Right atrium auricular region (tissue), 2 donors: ENCODE results near the gene R3HCC1L. TPM values are rescaled to one million over a fixed set of nuclear protein-coding genes. Genes with fewer than 3 reads are reported as not detected.

Experiments used
- DNase-seq: peaks from one replicate; pipeline ENCODE4 v3.0.0-alpha.2; 2019; ENCODE audit warnings: low spot score
- H3K27ac ChIP-seq, 2 donors: fragments of 200-600 bp; sonication (generic); 1 replicate in 1 of 2; 2 replicates in 1 of 2; pipeline ENCODE4 v1.5.1; 2016 to 2019
- H3K27me3 ChIP-seq, 2 donors: fragments of 200-600 bp; sonication (generic); one replicate each; pipeline versions ENCODE4 v1.5.1 to v1.6.0; 2017 to 2019
- H3K36me3 ChIP-seq: fragments of 200-600 bp; sonication (generic); one replicate; pipeline ENCODE4 v1.5.1; 2016
- H3K4me1 ChIP-seq, 2 donors: fragments of 200-600 bp; sonication (generic); one replicate each; pipeline versions ENCODE4 v1.5.1 to v1.6.0; 2017 to 2019
- H3K4me3 ChIP-seq, 2 donors: fragments of 200-600 bp; sonication (generic); 1 replicate in 1 of 2; 2 replicates in 1 of 2; pipeline ENCODE4 v1.5.1; 2017 to 2019; ENCODE audit warnings: mild to moderate bottlenecking in 1 of 2, moderate library complexity in 1 of 2
- H3K9me3 ChIP-seq, 2 donors: fragments of 200-600 bp; sonication (generic); one replicate each; pipeline ENCODE4 v1.5.1; 2019
- total RNA-seq, 2 donors: library from RNA; depleted of rRNA; stranded (reverse); fragments of >200 nt; gene quantifications; one replicate each; pipeline ENCODE4 v1.1.0, GENCODE V29; 2016
- TF ChIP-seq, protein P1 (sequence below), 2 donors: fragments of 200-600 bp; sonication (generic); IDR thresholded peaks; one replicate each; pipeline ENCODE4 v1.5.1; 2019; ENCODE audit warnings: antibody characterized with exemption in 2 of 2

R3HCC1L gene
- total RNA-seq, 2 donors from 2014 or later: 4.0 to 5.2 TPM

DNA sequence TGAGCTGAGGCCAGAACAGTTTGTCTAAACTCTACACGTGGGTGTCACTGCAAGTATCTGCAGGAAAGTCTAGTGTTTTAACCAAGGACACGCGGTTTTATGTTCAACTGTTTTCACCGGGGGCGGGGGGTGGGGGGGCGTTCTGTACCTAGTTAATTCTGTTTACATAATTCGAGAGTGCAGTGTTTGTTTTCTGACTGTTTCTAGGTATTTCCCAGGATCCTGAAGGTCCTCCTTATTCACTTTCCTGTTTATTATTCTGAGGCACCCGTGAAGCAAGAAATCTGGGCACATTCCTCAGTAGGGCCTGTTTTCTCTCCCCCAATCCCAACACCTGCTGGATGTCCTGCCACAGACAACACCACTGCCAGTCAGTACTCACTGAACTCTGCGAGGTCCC is 125.9 kb downstream of the R3HCC1L start:
- no peak overlapping the region for H3K27ac ChIP-seq
- DNase-seq: no peak
- no peaks in the 10 kb centered on the region for H3K27me3 ChIP-seq
- no peaks in the 10 kb centered on the region for H3K4me1 ChIP-seq
- TF ChIP-seq, protein P1, sequence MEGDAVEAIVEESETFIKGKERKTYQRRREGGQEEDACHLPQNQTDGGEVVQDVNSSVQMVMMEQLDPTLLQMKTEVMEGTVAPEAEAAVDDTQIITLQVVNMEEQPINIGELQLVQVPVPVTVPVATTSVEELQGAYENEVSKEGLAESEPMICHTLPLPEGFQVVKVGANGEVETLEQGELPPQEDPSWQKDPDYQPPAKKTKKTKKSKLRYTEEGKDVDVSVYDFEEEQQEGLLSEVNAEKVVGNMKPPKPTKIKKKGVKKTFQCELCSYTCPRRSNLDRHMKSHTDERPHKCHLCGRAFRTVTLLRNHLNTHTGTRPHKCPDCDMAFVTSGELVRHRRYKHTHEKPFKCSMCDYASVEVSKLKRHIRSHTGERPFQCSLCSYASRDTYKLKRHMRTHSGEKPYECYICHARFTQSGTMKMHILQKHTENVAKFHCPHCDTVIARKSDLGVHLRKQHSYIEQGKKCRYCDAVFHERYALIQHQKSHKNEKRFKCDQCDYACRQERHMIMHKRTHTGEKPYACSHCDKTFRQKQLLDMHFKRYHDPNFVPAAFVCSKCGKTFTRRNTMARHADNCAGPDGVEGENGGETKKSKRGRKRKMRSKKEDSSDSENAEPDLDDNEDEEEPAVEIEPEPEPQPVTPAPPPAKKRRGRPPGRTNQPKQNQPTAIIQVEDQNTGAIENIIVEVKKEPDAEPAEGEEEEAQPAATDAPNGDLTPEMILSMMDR (IDR thresholded peaks at IDR 0.05): no peak
- no peaks in the 10 kb centered on the region for H3K36me3 ChIP-seq
- H3K9me3 ChIP-seq: no peaks in the 10 kb centered on the region
- no peak overlapping the region for H3K4me3 ChIP-seq

DNA sequence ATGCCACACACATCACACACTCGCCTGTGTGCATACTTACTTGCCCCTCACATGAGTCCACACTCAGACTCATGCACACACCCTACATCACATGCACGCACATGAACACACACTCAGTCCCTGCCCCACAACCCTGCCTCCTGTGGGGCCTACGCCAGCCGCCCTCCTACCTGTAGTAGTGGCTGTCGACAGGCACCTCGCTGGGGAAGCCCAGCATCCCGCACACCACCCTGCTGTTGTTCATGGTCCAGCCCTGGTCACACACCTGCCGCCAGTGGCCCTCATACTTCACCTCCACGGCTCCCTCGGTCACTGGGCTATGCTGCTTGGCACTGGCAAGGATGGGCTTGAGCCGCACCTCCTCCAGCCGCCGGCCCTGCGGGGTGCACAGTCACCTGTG is 126.3 kb downstream of the R3HCC1L start:
- TF ChIP-seq, protein P1 (IDR thresholded peaks at IDR 0.05): no peak
- DNase-seq: peak; percentile 52
- peaks cover 0 to 2% of the 10 kb centered on the region in 2 donors for H3K4me1 ChIP-seq
- H3K36me3 ChIP-seq: no peaks in the 10 kb centered on the region
- no peaks in the 10 kb centered on the region for H3K27me3 ChIP-seq
- no peak overlapping the region for H3K27ac ChIP-seq
- no peaks in the 10 kb centered on the region for H3K9me3 ChIP-seq
- H3K4me3 ChIP-seq: no peak overlapping the region

DNA sequence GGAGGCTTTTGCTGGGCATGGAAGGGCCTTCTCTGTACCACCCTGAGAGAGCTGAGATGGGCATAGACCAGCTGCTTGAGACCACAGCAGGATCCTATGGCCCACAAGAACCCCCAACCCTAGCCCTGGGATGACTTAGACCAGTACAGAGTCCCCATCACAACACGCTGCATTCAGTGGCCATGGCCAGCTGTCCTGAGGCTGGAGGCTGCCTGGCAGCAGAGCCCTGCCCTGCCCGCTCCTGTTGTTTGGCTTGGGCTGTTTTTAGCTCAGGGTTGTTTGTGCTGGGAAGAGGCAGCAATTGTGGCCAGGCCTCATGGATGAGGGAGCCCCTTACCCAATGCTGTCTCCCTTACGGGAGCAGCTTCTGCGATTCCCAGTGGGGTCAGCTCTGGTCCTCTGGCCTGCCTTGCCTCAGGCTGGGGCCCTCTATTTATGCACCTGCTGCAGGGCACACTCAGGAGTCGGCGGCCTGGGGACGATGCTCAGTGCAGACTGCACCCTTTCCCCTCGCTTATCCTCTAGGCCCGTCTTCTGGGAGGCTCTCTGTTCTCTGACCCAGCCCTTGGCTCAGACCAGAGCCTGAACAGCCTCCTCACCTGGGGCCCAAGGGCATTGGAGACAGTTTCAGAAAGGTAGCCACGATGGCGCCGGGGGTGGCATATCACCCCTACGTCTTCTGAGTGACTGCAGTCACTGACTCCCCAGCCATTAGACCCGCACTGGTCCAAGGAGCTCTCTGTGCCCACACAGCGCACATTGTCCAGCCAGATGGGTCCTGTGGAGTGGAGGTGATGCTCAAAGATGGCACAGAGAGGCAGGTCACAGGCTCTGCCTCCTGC is 127.2 kb downstream of the R3HCC1L start:
- H3K4me3 ChIP-seq: no peak overlapping the region
- H3K27me3 ChIP-seq: no peaks in the 10 kb centered on the region
- peak; percentile 42 for DNase-seq
- no peaks in the 10 kb centered on the region for H3K9me3 ChIP-seq
- H3K36me3 ChIP-seq: no peaks in the 10 kb centered on the region
- no peak overlapping the region for H3K27ac ChIP-seq
- TF ChIP-seq, protein P1 (IDR thresholded peaks at IDR 0.05): no peak
- H3K4me1 ChIP-seq: peaks cover 0 to 11% of the 10 kb centered on the region in 2 donors

DNA sequence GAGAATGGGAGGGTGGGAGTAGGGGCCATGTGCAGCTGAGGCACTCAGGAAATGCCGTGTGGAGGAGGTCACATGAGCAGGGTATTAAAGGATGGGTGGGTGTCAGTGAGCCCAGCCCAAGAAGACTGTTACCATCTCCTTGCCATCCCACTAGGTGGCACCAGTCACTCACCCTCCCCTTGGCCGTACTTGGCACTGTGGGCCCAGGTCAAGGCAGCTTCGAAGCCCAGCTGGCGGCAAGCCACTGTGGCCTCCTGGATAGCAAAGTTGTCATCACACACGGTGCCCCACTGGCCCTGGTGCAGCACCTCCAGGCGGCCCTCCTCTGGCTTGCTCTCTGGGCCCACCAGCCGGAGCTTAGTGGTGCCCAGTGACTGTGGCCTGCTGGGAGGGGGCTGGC is 128.1 kb downstream of the R3HCC1L start:
- no peaks in the 10 kb centered on the region for H3K36me3 ChIP-seq
- H3K9me3 ChIP-seq: no peaks in the 10 kb centered on the region
- no peak overlapping the region for H3K4me3 ChIP-seq
- TF ChIP-seq, protein P1 (IDR thresholded peaks at IDR 0.05): peak; percentile 25 to 66
- DNase-seq: peak; percentile 59
- H3K27me3 ChIP-seq: no peaks in the 10 kb centered on the region
- H3K27ac ChIP-seq: no peak overlapping the region
- H3K4me1 ChIP-seq: peaks cover 0 to 17% of the 10 kb centered on the region in 2 donors

DNA sequence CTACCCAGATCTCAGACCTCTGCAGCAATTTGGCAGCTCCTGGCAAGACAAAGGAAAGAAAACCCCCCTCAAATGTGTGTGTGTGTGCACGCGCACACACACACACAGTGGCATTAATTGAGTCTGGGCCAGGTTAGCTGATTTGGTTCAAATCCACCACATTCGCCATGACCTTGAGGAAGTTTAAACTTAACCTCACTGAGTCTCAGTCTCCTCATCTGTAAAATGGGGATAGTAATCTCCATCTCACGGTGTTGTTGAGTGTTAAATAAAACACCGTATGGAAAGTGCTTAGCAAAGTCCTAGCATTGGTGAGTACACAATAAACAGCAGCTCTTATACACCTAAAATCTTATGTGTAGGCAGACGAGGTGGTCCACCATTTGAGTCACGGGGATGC is 128.6 kb downstream of the R3HCC1L start:
- Histone ChIP-seq H3K4me1 (peaks cover 0 to 20% of the 10 kb centered on the region in 2 donors), H3K36me3 (no peaks in the 10 kb centered on the region), H3K27me3 (no peaks in the 10 kb centered on the region), H3K9me3 (no peaks in the 10 kb centered on the region), H3K4me3 (no peak overlapping the region), H3K27ac (no peak overlapping the region)
- TF ChIP-seq, protein P1 (IDR thresholded peaks at IDR 0.05): no peak
- DNase-seq: no peak
